Middle frontal gyrus (tissue), 1 donor: Measurements from ENCODE around the gene CEND1.
A peak's percentile ranks its signal among the peaks of the same experiment; 100 is the strongest.

ENCODE experiments used
- DNase-seq: peaks from one replicate; pipeline ENCODE4 v3.0.0-alpha.2; 2015; ENCODE audit warnings: low spot score; ENCODE audit errors: extremely low spot score

Gene CEND1

DNA sequence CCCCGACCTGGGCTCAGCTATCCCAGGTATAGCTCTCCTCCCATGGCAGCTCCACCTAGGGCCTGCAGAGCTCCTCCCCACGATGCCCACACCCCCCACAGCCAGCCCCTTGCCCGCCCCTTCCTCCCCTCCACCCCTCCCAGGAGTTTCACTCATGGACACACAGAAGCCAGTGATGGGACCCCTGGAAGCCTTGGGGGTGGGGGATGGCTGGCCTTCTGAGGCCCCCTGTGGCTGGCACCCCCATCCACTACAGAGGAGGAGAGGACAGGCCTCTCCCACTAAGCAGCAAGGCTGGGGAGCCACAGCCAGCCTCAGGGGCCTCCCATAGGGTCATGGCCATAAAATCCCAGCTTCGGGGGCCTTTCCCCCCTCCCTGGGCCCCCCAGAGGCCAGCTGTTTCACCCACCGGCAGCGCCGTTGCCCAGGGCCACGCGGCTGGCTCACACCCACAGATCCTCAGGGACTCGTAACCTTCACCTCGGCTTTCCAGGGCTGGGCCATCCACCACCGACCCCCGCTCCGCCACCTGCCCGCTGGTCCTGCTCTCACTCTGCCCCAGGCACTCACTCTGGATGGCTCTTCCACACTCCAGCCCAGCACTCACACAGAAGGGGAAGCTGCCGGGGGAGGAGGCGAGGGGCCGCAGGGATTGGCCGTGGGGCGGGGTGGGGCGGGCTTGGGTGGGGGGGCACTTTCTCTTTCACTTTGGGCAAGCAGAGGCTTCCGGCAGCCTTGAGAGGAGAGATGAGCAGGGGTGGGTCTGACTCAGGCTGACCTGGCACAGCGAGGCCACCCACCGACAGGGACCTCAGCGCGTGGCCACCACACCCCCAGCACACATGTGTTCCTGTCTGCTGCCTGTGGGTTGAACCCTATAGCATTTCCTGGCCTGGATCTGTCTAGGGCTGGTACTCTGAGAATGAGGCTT lies 6.0 kb upstream of the CEND1 start:
- no peak for DNase-seq

DNA sequence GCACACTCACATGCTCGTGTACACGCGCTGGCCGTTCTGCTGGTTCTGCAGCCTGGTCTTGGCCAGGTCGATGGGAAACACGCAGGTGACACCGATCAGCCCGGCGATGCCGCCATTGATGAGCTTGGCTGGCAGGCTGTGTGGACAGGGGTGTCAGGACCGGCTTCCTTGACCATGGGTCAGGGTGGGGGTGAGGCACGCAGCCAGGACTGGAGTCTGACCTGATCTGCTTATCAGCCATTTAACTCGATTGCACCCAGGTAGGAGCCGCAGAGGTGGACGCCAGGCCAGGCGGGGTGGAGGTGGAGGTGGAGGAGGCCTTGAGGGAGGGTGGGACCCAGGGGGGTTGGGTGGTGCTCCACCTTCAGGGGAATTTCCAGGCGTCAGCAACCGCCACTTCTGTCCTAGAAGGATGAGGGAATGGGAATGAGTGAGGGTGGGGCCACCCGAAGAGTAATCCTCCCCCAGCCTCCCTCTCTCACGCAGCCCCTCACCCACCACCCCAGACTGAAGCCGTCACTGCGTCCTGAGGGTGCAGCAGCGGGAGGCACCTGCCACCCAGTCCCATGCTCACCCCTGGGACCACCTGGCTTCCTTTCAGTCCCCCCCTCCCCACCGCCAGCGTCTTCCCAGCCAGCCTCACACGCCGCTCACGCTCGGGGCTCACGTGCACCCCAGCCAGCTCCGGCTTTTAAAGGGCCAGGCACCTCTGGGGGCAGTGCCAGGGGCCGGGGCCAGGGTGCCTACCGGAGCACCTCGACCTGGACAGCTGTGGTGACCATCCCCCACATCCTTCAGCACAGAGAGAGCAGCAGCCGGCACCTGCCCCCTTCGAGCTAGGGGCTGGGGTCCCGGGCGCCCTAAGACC lies 5.1 kb upstream of the CEND1 start:
- DNase-seq, result no peak

DNA sequence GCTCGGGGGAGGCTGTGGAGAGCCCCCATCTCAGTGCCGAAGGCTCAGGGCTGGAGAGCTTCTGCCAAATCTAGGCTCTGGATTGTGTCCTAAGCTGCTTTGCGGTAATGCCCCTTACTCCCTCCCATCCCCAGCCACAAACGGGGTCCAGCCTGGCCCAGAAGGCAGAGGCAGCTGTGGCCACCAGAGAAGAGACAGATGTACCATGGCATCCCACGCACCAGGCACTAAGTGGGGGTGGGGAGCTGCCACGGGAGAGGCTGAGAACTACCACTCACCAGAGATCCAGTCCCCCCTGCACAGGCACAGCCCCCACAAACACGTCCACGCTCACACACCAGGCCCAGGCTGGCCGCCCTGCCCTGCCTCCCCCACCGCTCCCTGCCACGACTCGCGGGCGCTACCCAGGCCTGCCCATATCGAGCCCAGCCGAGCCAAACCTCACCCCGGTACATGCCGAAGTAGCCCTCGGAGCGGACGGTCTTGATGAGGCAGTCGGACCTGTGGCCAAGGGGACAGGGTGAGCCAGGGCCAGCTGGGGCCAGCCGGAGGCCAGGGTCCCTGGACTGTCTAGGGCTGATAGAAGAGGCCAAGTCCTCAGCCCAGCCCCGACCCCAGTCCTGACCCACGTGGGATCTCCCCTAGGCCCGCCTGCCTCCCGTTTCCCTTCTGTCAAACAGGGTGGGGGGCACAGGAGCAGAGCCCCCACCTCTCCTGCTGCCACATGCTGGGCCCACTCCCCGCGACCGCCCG lies 4.3 kb upstream of the CEND1 start:
- DNase-seq, result no peak

DNA sequence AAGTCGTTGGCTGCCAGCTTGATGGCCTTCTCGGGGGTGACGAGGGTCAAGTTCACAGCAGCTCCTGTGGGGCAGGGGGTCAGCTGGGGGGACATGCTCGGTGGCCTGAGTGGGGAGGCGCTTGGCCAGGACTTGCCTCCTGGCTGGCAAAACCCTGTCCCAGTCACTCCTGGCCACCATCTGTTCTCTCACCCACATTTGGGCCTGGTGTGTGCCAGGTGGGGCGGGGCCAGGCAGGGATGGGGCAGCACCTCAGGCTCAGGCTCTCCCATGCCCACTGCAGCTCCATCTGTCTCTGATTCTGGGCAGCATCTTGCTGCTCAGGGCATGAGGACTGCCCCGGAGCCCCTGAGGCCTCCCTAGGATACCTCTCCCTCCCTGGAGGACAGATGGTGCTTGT lies 3.7 kb upstream of the CEND1 start:
- DNase-seq, result no peak

DNA sequence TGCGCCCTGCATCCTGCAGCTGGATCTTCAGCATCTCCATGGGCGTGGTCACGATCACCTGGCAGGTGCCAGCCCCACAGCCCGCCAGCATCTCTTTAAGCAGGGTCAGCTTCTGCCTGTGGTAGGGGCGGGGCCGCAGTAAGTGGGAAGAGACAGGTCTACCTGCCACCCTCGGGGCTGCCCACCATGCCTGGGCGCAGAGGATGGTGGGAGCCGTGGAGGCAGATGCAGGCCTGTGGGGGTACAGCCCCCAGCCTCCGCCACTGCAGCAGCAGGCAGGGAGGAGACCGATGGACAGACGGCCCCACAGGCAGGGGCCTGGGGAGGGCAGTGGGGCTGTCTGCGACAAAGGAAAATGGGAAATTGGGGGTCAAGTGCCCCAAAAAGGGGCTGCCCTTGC lies 3.0 kb upstream of the CEND1 start:
- DNase-seq, result no peak

DNA sequence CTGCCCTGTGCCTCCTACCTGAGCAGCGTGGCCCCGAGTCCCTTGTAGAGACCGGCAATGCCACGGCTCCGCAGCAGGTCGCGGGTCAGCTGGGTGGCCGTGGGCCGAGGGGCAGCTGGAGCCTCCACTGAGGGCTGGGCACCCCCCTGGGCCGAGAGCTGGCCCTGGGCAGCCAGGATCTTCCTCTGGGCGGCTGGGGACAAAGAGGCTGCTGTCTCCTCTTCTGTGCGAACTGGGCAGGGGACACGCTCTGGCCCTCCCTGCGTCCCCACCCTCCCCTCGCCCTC lies 2.6 kb upstream of the CEND1 start:
- no peak for DNase-seq

DNA sequence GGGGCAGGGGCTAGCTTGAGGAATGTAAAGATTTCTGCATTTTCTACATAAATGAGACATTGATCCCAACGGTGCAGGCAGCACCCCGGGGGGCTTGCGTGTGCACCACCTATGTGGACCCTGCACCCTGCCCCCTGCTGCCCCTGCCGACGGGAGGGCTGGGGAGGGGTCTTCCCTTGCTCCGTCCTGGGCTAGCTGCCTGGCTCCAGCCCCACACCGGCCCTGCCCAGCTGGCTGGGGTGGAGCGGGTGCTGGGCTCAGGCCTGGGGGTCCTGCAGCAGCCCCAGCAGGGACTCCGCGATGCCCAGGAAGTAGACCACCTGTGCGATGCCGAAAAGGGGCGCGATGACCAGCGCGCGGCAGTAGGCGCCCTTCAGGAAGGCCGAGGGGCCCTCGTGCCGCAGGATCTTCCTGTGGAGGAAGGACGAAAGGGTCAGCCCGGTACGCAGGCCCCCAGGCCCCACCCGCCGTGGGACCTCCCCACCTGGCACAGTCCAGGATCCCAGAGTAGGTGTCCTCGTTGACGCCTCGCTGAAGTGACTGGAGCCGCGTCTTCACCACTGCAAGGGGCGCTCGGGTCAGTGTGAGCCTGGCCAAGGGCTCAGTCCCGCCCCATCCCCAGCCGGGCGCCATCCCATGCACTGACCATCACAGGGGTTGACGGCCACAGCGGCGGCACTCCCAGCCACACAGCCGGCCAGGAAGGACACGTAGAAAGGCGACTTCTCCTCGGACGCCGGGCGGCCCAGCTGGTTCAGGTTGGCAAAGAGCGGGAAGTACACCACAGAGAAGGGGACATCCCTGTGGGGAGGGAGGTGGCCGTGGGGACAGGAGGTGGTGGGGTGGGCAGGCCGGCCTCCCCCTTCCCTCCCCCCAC lies 2.0 kb upstream of the CEND1 start:
- no peak for DNase-seq

DNA sequence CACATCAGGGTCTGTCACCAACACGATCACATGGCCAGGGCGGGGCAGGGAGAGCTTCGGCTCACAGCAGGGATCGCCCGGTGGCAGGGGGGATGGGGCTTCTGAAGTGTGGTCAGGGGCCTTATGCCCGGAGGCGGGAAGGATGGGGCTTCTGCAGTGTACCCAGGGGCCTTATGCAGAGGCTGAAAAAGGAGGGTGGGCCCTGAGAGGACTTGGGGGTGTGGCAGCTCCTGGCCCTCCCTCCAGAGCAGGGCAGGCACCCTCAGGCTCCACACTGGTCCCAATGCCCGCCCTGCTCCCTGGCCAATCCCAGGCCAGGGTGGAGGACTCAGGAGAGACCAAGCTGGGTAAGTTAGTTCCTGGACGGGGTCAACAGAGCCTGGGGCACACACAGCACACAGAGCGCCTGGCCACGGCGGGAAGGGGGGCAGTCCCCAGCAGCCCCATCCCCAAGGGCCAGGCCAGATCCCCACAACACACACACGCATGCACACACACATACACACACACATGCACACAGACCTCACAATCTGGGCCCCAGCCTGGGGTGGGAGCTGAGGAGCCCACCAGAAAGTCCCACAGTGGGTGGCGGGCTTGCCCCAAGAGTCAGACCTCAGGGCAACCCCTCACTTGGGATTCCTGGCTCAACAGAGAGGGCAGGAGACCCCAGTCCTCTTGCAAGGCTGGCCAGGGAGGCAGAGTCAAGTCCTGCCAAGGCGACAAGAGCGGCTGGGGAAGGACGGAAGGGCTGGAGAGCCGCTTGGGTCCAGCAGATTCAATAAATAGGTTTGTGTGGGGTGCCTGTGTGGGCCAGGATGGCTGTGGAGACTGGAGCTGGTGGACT lies 1.1 kb upstream of the CEND1 start:
- DNase-seq, result no peak

DNA sequence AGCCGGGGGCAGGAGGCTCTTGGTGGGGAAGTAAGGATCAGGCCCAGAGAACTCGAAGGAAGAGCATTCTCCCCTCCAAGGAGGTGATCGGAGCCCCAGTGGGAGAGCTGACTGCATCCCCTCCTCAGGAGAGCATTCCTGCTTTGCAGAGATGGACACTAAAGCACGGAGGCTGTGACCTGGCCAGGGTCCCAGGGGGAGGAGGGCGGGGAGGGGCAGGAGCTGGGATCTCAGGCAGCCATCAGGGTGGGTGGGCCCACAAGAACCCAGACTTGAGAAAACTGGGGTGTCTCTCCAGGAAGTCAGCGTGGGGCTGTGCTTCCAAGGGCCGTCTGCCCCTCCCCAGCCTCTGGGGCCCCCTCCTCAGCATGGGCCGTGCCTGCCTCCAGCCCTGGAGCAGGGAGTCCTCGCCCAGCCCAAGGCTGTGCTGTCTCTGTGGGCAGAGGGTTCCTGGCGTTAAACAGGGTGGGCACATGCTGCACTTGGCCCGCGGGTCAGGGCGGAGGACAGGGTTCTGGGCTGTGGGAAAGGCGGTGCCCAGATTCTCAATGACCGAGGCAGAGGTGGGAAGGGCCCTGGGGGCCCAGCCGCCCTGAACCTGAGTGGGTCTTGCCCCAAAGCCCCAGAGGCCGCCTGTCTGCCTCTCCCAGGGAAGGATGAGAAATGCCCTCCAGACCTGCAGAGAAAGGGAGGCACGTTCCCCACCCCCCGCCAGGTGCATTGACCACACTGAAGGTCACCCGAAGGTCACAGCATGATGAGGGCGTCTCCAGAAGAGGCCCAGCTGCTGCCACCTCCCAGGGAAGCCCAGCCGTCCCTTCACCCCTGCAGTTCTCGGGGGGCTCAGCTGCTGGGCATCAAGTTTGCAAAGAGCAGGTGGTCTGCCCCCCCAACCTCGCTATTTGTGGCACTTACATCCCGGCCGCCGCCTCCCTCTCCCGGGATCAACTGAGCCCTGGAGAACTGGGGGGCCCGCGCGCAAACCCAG lies 643 bp downstream of the CEND1 start:
- no peak for DNase-seq

DNA sequence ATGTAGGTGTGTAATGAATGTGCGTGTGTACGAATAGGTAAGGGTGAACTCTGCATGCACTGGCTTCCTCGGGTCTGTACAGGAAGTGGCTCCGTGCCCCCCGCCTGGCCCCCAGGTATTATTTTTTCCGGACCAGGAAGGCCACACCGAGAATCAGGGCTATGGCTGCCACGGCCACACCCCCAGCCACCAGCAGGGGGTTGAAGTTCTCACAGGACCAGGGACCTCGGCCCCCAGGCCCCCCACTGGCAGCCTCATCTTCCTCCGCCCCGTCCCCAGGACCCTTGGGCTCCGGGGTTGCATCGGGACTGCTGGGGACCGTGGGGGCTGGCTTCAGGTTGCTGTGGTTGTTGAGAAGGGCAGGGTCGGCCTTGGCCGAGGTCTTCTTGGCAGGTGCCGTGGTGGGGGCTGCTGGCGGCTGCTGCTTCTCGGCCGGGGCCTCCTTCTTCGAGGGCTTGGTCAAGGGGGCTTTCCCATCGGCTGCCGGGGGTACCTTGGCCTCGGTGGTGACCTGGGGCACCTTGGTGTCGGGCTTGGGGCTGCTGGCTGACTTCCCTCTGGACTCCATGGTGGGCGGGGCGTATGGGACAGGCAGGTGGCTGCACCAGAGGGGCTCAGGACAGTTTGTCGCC lies 1.8 kb downstream of the CEND1 start:
- no peak for DNase-seq

DNA sequence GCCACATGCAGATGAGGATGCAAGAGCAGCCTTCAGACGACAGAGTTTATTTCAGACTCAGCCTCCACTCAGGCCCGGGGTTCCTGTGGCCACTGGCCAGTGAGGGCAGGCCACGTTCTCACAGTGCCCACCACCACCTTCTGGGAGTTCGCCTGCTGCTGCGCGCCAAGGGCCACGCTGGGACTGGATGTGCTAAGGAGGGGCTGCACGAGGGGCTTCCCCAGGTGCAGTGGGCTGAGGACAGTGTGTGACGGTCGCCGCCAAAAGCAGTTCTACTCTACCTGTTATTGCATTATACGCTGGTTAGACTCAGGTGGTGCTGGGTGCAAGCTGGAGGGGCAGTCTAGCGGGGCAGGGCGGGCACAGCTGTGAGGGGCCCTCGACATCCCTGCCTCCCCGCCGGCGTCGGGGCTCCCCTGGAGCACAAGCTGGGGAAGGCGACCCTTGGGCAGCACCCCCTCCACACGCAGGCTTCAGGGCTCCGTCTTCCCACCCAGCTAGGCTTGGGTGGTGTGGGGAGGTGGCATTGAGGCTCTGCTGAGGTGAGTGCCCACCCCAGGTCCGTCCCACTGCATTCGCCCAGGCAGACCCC lies 2.7 kb downstream of the CEND1 start:
- no peak for DNase-seq

DNA sequence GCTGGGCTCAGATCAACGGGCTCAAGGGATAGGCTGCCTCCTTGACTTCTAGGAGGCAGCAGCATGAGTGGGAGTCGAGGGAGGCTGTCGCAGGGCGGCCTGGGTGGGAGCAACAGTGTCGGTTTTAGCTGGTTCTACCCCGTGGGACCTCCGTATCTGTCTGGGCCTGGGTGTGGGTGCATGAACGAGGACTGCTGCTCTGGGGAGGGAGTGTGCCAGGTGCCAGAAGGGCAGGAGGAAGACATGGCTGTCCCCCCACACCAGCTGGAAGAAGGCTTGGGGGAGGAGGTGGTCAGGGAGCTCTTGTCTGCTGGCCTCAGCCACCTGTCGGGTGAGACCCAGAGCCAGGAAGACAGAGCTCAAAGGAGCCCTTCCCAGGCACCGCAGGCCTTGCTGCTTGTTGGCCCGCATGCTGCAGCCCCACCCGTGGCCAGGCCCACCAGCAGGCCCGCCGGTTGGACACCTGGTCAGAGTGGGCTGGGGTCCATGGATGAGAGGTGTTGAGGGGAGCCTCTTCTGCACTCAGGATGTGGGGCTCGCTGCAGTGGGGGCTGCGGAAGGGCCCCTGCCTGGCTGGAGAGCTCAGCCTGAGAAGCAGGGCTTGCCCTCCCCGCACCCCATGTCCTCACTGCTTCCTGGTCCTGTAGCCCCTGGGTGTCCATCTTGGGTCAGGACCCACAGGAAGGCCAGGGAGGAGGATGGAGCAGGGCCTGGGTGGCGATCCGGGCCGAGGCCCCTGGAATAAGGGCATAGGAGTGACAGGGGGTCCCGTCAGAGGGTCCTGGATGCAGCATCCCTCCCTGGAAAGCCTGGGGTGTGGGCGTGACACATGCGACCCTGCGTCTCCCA lies 3.4 kb downstream of the CEND1 start:
- DNase-seq, result no peak

DNA sequence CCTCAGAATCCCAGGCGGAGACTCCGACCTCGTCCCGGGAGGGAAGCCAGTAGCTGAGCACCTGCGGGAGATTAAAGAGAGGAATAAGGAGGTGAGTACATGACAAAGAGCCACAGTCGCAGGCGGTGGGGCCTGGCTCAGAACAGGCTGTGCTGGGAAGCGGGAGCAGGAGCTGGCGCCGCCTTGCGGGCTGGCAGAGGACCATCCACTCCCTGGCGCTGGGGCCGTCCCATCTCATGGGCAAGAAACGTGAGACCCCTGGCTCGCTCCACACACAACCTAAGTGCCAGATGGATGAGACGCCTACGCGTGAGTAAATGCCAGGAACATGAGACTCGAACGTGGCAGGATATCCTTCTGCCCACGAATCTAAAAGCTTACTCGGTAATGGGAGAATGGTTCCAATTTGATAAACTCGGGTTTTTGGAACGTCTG lies 6.3 kb downstream of the CEND1 start:
- DNase-seq, result peak; percentile 75

DNA sequence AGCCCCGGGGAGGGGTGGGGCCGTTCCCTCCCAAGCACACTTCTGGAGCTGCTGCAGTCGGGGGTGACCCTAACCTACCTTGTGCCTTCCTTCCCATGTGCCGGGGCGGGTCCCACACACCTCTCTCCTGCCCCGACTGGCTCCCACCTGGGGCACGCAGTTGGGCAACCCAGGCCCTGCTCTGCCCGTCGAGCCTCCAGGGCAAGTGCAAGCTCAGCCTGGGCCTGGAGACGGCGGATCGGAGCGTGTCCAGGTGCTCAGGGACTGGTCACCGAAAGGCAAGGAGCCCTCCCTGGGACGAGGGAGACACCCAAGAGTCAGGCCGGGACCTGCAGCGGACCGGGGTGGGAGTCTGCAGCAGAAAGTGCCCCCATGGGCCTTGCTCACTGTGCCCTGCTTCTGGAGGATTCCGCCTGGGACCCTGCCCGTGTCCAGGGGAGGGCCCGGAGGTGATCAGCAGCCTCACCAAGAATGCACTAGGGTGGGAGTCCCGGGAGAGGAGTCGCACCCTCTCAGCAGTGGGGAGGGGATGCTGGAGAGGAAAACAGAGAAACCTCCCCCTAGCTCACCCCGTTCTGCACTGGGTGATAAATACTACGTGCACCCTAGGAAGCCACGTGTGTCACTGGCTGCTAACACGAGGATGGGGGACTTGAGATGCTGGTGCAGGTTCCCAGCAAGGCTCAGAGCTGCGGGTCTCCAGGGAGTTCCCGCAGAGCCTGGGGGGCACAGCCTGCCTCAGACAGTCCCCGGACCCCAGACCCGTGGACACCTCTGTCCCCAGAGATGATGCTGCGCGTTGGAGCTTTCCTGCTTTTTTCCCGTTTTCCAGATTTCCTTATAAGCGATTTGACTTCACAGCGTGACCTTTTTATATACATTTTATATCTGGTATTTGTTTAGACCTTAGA lies 7.4 kb downstream of the CEND1 start:
- no peak for DNase-seq

DNA sequence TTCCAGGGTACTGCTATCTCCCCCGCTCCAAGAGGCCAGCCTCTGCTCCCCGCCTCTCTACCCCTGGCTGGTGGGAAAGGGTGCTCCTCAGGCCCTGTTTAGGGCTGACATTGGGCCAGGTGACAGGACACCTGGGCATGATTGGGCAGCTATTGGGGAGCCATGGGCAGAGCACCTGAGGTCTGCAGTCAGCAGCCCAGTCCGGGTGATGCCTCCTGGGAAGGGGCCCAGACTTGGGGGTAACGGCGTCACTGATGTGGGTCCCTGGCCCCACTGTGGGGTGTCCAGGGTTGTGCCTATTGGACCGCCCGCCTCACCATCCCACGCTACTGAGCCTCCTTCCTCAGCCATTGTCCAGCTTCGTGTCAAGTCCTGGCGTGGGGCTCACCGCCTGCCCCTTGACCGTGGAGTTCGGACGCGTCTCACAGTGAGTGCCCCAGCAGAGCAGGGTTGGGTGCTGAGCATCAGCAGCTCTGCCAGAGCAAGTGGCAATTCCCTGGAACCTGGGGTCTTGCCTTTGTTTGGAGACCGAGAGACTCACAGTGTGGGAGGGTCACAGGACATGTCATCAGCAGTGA lies 9.8 kb downstream of the CEND1 start:
- DNase-seq, result no peak
